ENCODE results near the gene KANK2.
"Not testable (repeated sequence)": the region's sequence is repeated elsewhere in the genome, so short reads cannot be mapped to it uniquely, and the experiment has no call there.

DNA sequence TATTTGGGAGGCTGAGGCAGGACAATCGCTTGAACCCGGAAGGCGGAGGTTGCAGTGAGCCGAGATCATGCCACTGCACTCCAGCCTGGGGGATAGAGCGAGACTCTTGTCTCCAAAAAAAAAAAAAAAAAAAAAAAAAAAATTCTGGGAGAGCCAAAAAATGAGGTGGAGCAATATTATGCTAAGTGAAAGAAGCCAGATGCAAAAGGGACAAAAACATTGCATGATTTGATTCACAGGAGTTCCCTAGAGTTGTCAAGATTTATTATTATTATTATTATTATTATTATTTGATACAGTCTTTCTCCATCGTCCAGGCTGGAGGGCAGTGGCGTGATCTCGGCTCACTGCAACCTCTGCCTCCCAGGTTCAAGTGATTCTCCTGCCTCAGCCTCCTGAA lies 16.4 kb downstream of the KANK2 start:
- TF ChIP-seq EZH2phosphoT487 (IDR thresholded peaks at IDR 0.05; ENCODE audit: low read depth); CTCF (IDR thresholded peaks at IDR 0.05; ENCODE audit: low read depth, low read length): not testable (repeated sequence)

All from OCI-LY3 (cell line).